Stimulated activated CD8-positive, alpha-beta memory T cell treated with anti-CD3 and anti-CD28 coated beads, Interleukin-4, amount 100 ng/mL, for 48 hours (primary cell): Measurements from ENCODE around the gene SYCE1L.
"Not testable (repeated sequence)": the region's sequence is repeated elsewhere in the genome, so short reads cannot be mapped to it uniquely, and the experiment has no call there.

Experiments
- DNase-seq: peaks from one replicate; pipeline ENCODE4 v3.0.0-alpha.2; 2020

The SYCE1L gene

GRCh38 chr16:77206533-77206932, 7.3 kb downstream of the SYCE1L start:
- no peak for DNase-seq

DNA sequence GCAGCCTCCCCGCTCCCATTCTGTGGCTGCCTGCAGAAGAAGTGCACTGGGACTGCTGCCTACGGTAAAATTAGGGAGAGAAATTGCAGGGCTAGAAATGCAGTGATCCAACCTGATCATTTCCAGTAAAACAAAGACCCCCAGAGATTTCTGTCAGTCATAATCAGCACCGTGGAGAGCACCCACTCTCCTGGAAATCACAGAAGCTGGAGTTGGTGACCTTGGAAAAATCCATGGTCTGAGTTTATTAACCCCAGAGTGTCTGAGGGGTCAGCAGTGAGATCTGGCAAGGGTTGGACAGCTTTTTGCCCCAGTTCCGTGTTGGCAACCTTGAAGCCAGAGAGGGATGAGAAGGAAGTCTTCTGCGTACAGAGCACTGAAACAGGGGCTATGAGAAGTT, 7.8 kb downstream of the SYCE1L start:
- DNase-seq: no peak

GRCh38 chr16:77208382-77208781, 9.2 kb downstream of the SYCE1L start:
- DNase-seq: no peak

GRCh38 chr16:77211880-77212740, 12.9 kb downstream of the SYCE1L start:
- DNase-seq: peak; percentile 77

- peak; percentile 86 for DNase-seq
Measured at GRCh38 chr16:77212741-77213541, 13.7 kb downstream of the SYCE1L start.

- DNase-seq: no peak
Measured at GRCh38 chr16:77213542-77214106, 14.4 kb downstream of the SYCE1L start.

DNA sequence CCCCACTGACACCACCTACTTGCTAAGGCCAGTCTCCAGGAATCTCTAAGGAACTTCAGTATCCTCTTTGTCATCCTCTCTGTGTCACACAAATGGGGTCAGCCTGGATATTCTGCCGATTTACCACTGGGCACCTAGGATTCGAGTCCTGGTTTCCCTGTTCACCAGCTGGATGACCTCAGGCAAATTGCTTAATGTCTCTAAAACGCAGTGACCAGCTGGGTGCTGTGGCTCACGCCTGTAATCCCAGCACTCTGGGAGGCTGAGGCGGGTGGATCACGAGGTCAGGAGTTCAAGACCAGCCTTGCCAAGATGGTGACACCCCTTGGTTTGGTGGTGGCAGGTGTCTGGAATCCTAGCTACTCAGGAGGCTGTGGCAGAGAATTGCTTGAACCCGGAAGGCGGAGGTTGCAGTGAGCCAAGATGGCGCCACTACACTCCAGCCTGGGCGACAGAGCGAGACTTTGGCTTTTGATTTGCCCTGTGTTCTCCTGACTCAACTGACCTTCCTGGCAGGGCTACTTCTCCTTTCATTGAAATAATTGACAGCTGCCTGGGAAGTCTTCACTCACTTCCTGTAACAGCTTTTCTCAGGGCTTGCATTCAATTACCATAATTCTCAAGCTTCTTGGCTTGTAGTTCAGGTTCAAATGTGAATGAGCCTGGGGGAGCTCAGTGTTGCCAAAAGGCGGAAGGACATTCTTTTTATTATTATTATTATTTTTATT, 15.4 kb downstream of the SYCE1L start:
- DNase-seq: no peak

GRCh38 chr16:77219437-77219836, 20.2 kb downstream of the SYCE1L start:
- no peak for DNase-seq

DNA sequence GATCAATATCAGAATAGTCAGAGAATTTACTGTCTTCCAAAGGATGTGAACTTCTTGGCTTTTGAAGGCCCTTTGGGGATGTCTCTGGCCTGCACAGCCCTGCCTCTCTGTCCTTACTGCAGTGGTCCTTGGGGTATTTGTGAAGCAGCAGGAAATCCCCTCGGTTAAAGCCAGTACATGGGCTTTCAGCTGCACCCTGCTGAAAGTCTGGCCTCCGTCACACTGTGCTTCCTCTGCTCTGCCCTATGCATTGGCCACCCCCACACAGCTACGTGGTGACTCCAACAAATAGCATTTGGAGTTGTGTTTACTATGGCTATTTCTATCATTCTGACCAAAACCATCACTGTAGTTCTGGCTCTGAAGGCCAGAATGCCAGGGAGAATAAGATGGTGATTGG, 21.2 kb downstream of the SYCE1L start:
- DNase-seq: no peak

- no peak for DNase-seq
Measured at GRCh38 chr16:77221482-77221881, 22.3 kb downstream of the SYCE1L start.

- DNase-seq: peak; percentile 59
Measured at GRCh38 chr16:77223184-77223583, 24.0 kb downstream of the SYCE1L start.

- no peak for DNase-seq
Measured at GRCh38 chr16:77225182-77225581, 26.0 kb downstream of the SYCE1L start.

DNA sequence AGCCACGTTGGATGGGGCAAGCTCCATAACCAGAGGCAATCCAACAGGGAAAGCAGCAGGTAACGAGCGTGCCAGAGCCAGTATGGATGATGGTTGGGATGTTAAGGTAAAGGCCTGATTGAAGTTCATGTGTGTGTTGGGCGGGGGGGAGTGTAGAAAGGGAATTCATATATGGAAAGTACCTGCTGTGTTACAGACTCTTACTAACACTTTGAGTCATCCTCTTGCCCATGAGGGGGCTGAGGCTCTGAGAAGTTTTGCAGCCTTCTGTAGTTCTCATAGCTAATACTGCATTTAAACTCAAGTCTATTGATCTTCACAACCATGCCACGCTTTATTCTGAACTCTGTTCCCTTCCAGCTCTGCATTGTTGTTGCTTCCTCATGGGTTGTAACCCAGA, 28.5 kb downstream of the SYCE1L start:
- DNase-seq: no peak

- DNase-seq: no peak
Measured at GRCh38 chr16:77231047-77231446, 31.8 kb downstream of the SYCE1L start.

DNA sequence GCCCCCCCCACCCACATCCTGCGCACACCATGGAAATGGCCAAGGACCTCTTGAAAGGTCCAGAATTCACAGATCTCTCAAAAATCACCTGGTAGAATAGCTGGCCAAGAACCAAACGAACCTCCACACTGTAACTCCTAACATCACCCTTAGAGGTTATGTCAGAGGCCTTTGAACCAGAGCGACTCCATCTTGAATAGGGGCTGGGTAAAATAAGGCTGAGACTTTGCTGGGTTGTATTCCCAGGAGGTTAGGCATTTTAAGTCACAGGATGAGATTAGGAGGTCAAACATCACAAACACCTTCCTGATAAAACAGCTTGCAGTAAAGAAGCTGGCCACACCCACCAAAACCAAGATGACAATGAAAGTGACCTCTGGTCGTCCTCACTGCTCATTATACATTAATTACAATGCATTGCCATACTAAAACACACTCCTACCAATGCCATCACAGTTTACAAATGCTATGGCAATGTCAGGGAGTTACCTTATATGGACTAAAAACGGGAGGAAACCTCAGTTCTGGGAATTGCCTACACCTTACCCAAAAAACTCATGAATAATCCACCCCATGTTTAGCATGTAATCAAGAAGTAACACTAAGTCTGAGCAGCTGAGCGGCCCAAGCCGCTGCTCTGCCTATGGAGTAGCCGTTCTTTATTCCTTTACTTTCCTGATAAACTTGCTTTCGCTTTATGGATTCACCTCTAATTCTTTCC, 34.8 kb downstream of the SYCE1L start:
- DNase-seq: no peak

- DNase-seq: no peak
Measured at GRCh38 chr16:77234611-77235010, 35.4 kb downstream of the SYCE1L start.

DNA sequence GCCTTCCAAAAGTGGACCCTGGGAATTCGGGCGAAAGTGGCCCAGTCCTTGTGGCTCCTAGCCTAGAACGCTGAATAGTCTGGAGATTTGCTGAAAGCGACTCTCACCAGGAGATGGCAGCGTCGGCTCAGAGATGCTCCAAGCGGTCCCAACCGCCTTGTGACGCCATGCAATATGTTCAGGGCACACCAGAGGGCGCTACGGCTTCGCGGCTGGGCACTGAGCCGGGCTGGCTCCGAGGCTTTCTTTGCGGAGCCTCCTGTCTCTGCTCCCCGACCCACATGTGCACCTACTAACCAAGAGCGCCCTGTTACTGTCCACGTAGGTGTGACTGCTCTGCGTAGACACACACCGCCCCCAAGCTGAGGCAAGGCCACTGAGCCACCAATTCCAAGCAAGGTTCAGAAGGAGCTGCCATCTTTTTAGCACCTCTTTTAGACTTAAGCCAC, 36.9 kb downstream of the SYCE1L start:
- DNase-seq: peak; percentile 94

- no peak for DNase-seq
Measured at GRCh38 chr16:77238593-77238992, 39.4 kb downstream of the SYCE1L start.

- not testable (repeated sequence) for DNase-seq
Measured at GRCh38 chr16:77242471-77242870, 43.3 kb downstream of the SYCE1L start.

- DNase-seq: no peak
Measured at GRCh38 chr16:77246150-77246549, 46.9 kb downstream of the SYCE1L start.

- no peak for DNase-seq
Measured at GRCh38 chr16:77250400-77250799, 51.2 kb downstream of the SYCE1L start.
